ENCODE measurements around the gene OR2B3. TPM values are rescaled to one million over a fixed set of nuclear protein-coding genes. Genes with fewer than 3 reads are reported as not detected.
"Not testable (repeated sequence)": the region's sequence is repeated elsewhere in the genome, so short reads cannot be mapped to it uniquely, and the experiment has no call there.

OR2B3 gene, protein sequence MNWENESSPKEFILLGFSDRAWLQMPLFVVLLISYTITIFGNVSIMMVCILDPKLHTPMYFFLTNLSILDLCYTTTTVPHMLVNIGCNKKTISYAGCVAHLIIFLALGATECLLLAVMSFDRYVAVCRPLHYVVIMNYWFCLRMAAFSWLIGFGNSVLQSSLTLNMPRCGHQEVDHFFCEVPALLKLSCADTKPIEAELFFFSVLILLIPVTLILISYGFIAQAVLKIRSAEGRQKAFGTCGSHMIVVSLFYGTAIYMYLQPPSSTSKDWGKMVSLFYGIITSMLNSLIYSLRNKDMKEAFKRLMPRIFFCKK
- not detected for total RNA-seq

DNA sequence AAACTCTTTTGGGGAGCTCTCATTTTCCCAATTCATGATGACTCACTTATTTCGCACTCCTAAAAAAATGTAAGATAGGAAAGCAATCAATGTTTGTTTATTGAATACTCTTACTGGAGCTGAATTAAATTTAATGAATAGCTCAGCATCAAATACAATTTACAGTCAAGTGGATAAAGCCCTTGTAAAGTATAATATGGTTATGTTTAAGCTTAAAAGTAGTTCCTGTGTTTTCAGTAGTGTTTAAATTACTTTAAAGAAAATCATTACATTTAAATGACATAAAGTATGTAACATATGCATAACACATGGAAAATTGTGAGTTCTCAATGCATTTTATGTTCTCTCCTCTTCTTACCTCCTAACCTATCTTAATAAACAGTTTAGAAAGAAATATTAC, at the start of gene OR2B3:
TSS of gene OR2B3 (minus strand) at position 101 of the 400 bp plus-strand sequence. CDS start at position 36, 65 bp downstream.
- H3K27me3 Mint-ChIP-seq (ENCODE audit: low read depth) = peaks cover 17% of the 10 kb centered on the region
- POLR2A ChIA-PET = no interaction called here
- no peaks in the 10 kb centered on the region for H3K36me3 Mint-ChIP-seq (ENCODE audit: low read depth)
- no peaks in the 10 kb centered on the region for H3K4me1 Mint-ChIP-seq (ENCODE audit: low read depth)
- H3K4me3 Mint-ChIP-seq = no peak within 1 kb of the TSS
- no peak for DNase-seq
- no peak for ATAC-seq
- no peaks in the 10 kb centered on the region for H3K9me3 Mint-ChIP-seq (ENCODE audit: insufficient read depth)
- CTCF ChIA-PET = no interaction called here
- no peak within 1 kb of the TSS for H3K27ac Mint-ChIP-seq

DNA sequence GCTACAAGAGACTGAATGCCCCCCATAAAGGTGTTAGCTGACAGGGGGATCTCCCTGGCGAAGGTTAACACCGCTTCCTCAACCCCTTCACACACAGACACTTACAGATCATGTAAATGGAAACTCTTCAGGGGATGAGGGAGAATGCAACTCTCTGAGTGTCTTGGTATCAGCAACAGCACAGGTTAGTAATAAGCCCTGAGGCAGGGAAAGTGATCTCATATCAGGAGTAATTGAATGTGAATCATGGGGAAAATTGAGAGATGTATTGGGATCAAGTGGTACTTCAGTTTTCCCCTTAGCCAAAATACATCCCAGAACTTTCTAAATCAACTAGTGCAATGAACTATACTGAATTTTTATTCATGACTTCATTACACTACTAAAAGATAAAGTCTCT, 44.6 kb upstream of the OR2B3 start:
- no peaks in the 10 kb centered on the region for H3K36me3 Mint-ChIP-seq (ENCODE audit: low read depth)
- H3K27me3 Mint-ChIP-seq (ENCODE audit: low read depth) = peaks cover 16% of the 10 kb centered on the region
- H3K9me3 Mint-ChIP-seq (ENCODE audit: insufficient read depth) = no peaks in the 10 kb centered on the region
- no peak for ATAC-seq
- no peak for DNase-seq
- CTCF ChIA-PET = no interaction called here
- H3K4me3 Mint-ChIP-seq = no peak overlapping the region
- no peaks in the 10 kb centered on the region for H3K4me1 Mint-ChIP-seq (ENCODE audit: low read depth)
- POLR2A ChIA-PET = interaction anchor here (0.7 kb wide), 1 partner anchor 278 kb away, joined by 3 read pairs; no protein-coding TSS in a partner anchor
- no peak overlapping the region for H3K27ac Mint-ChIP-seq

- Mint-ChIP-seq H3K27ac (no peak overlapping the region), H3K9me3 (ENCODE audit: insufficient read depth) (no peaks in the 10 kb centered on the region), H3K4me3 (no peak overlapping the region), H3K36me3 (ENCODE audit: low read depth) (no peaks in the 10 kb centered on the region), H3K4me1 (ENCODE audit: low read depth) (no peaks in the 10 kb centered on the region), H3K27me3 (ENCODE audit: low read depth) (peaks cover 16% of the 10 kb centered on the region)
- ChIA-PET POLR2A (no interaction called here), CTCF (no interaction called here)
- no peak for DNase-seq
- ATAC-seq = no peak
These were observed 43.5 kb upstream of the OR2B3 start for GRCh38 chr6:29130644-29131043.

DNA sequence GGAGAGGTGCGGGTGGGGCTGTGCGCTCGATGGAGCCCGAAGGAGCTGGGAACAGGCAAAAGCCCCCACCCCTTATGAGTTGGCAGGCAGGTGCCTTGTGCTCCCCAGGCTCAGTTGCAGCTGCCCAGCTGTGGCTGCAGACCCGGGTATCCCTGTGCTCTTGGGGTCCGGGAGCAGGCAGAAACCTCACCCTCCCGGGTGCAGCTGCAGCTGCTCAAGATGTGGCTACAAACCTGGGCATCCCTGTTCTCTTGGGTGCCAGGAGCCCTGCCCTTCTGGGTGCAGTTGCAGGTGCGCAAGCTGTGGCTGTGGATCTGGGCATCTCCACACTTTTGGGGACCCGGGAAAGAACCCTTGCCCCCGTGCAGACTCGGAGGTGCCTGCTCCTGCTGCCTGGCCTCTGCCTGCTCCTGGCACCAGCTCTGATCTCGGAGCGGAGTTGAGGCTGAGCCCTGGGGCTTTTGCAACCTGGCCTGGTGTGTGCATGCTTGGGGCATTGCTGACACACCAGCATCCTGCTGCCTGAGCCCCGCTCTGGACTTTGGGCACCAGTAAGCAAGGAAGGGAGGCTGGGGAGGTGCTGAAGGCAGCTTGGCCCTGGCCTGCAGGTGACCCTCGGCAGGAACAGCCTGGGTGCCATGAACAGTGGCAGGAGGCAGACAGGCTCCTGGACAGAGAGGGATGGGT, 42.4 kb upstream of the OR2B3 start:
- peaks cover 13% of the 10 kb centered on the region for H3K27me3 Mint-ChIP-seq (ENCODE audit: low read depth)
- no peaks in the 10 kb centered on the region for H3K9me3 Mint-ChIP-seq (ENCODE audit: insufficient read depth)
- no peaks in the 10 kb centered on the region for H3K4me1 Mint-ChIP-seq (ENCODE audit: low read depth)
- no peak for DNase-seq
- no peak overlapping the region for H3K27ac Mint-ChIP-seq
- ChIA-PET POLR2A (no interaction called here), CTCF (no interaction called here)
- no peaks in the 10 kb centered on the region for H3K36me3 Mint-ChIP-seq (ENCODE audit: low read depth)
- H3K4me3 Mint-ChIP-seq = no peak overlapping the region
- ATAC-seq = no peak

DNA sequence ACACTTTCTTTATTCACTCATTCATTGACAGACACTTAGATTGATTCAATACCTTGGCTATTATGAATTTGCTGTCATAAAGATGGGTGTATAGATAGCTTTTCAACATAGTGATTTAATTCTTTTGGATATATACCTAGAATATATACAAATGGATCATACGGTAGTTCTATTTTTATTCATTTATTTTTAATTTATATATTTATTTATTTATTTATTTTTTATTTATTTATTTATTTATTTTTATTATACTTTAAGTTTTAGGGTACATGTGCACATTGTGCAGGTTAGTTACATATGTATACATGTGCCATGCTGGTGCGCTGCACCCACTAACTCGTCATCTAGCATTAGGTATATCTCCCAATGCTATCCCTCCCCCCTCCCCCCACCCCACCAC, 27.9 kb upstream of the OR2B3 start:
- H3K36me3 Mint-ChIP-seq (ENCODE audit: low read depth); ATAC-seq; H3K27ac Mint-ChIP-seq; H3K4me3 Mint-ChIP-seq; DNase-seq; H3K4me1 Mint-ChIP-seq (ENCODE audit: low read depth); POLR2A ChIA-PET; CTCF ChIA-PET; H3K9me3 Mint-ChIP-seq (ENCODE audit: insufficient read depth): not testable (repeated sequence)
- H3K27me3 Mint-ChIP-seq (ENCODE audit: low read depth) = peaks cover 24% of the 10 kb centered on the region

DNA sequence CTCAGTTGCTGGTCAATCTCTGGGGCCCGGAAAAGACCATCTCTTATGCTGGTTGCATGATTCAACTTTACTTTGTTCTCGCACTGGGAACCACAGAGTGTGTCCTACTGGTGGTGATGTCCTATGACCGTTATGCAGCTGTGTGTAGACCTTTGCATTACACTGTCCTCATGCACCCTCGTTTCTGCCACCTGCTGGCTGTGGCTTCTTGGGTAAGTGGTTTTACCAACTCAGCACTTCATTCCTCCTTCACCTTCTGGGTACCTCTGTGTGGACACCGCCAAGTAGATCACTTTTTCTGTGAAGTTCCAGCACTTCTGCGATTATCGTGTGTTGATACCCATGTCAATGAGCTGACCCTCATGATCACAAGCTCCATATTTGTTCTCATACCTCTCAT, 25.0 kb upstream of the OR2B3 start:
- ATAC-seq = no peak
- Mint-ChIP-seq H3K27ac (no peak overlapping the region), H3K27me3 (ENCODE audit: low read depth) (peaks cover 28% of the 10 kb centered on the region), H3K36me3 (ENCODE audit: low read depth) (no peaks in the 10 kb centered on the region), H3K9me3 (ENCODE audit: insufficient read depth) (no peaks in the 10 kb centered on the region), H3K4me3 (no peak overlapping the region), H3K4me1 (ENCODE audit: low read depth) (no peaks in the 10 kb centered on the region)
- ChIA-PET POLR2A (no interaction called here), CTCF (interaction anchor here (1.3 kb wide), 1 partner anchor 9 kb away, joined by 4 read pairs; no protein-coding TSS in a partner anchor)
- no peak for DNase-seq

DNA sequence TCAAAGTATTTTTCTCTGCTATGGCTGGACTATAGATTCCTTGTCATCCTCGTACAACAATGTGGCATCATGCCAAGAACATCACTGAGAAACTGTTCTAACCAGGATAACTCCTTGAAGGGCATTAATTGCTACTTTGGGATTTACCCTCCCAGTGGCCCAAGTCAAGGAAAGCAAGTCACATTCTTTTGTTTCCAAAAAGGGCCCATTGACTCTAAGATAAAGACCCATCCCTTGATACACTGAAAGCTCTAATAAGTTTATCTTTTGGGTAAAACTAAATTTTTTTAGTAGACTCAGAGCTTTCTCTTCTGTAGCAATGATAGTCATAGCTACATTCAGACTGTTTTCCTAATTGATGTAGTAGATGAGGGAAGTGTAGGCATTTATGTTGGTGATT, 20.6 kb upstream of the OR2B3 start, which contains the start of gene OR2J3:
TSS of gene OR2J3 (plus strand) at position 301 of the 400 bp plus-strand sequence. CDS start 3,833 bp downstream, outside the sequence.
- Mint-ChIP-seq H3K4me3 (no peak within 1 kb of the TSS), H3K4me1 (ENCODE audit: low read depth) (no peaks in the 10 kb centered on the region), H3K27me3 (ENCODE audit: low read depth) (peaks cover 38% of the 10 kb centered on the region), H3K9me3 (ENCODE audit: insufficient read depth) (no peaks in the 10 kb centered on the region), H3K27ac (no peak within 1 kb of the TSS), H3K36me3 (ENCODE audit: low read depth) (no peaks in the 10 kb centered on the region)
- CTCF ChIA-PET = no interaction called here
- POLR2A ChIA-PET = interaction anchor here (0.5 kb wide), 1 partner anchor 300 kb away, joined by 3 read pairs; no protein-coding TSS in a partner anchor
- ATAC-seq = no peak
- DNase-seq = no peak

- no peak within 1 kb of the TSS for H3K4me3 Mint-ChIP-seq
- DNase-seq (no peak), ATAC-seq (no peak)
- peaks cover 26% of the 10 kb centered on the region for H3K27me3 Mint-ChIP-seq (ENCODE audit: low read depth)
- no peak within 1 kb of the TSS for H3K27ac Mint-ChIP-seq
- H3K4me1 Mint-ChIP-seq (ENCODE audit: low read depth) = no peaks in the 10 kb centered on the region
- POLR2A ChIA-PET = no interaction called here
- no peaks in the 10 kb centered on the region for H3K9me3 Mint-ChIP-seq (ENCODE audit: insufficient read depth)
- H3K36me3 Mint-ChIP-seq (ENCODE audit: low read depth) = no peaks in the 10 kb centered on the region
- CTCF ChIA-PET = no interaction called here
These were observed 12.1 kb upstream of the OR2B3 start, which contains the start of gene OR2J1 for GRCh38 chr6:29099190-29099589. TSS of gene OR2J1 (plus strand) at chr6:29099490. CDS start at chr6:29100943, 1,453 bp downstream.

DNA sequence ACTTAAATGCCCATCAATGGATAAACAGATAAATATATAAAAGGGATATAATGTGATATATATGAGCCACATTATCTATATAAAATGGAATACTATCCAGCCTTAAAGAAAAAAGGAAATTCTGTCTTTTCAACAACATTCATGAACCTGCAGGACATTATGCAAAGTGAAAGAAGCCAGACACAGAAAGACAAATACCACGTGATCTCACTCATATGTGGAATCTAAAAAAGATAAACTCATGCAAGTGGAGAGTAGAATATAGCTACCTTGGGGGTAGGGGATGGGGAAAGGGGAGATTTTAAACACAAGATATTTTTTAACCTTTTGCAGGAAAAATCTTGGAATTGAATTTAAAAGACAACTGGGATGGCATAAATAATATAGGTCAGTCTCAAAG, 10.7 kb upstream of the OR2B3 start:
- H3K9me3 Mint-ChIP-seq (ENCODE audit: insufficient read depth) = no peaks in the 10 kb centered on the region
- ATAC-seq (no peak), DNase-seq (no peak)
- H3K36me3 Mint-ChIP-seq (ENCODE audit: low read depth) = no peaks in the 10 kb centered on the region
- H3K4me1 Mint-ChIP-seq (ENCODE audit: low read depth) = no peaks in the 10 kb centered on the region
- H3K4me3 Mint-ChIP-seq = no peak overlapping the region
- H3K27ac Mint-ChIP-seq = no peak overlapping the region
- peaks cover 20% of the 10 kb centered on the region for H3K27me3 Mint-ChIP-seq (ENCODE audit: low read depth)
- ChIA-PET POLR2A (no interaction called here), CTCF (no interaction called here)

DNA sequence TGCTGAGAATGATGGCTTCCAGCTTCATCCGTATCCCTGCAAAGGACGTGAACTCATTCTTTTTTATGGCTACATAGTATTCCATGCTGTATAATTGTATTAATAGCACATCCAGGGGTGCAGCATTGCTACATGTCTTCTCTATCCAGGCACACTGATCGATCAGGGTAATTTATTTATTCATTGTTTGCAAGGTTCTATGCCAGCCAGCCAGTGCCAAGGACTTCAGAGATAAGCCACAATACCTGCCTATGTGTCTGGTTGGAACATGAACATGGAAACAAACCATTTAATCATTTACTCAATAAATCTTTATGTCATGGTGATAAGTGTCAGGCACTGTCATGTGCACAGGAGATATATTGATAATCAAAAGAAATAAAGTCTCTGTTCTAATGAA, 5.8 kb upstream of the OR2B3 start:
- no peaks in the 10 kb centered on the region for H3K9me3 Mint-ChIP-seq (ENCODE audit: insufficient read depth)
- H3K4me1 Mint-ChIP-seq (ENCODE audit: low read depth) = no peaks in the 10 kb centered on the region
- CTCF ChIA-PET = no interaction called here
- POLR2A ChIA-PET = no interaction called here
- no peak overlapping the region for H3K27ac Mint-ChIP-seq
- H3K27me3 Mint-ChIP-seq (ENCODE audit: low read depth) = peaks cover 23% of the 10 kb centered on the region
- DNase-seq (no peak), ATAC-seq (no peak)
- no peaks in the 10 kb centered on the region for H3K36me3 Mint-ChIP-seq (ENCODE audit: low read depth)
- no peak overlapping the region for H3K4me3 Mint-ChIP-seq

- ChIA-PET CTCF (no interaction called here), POLR2A (no interaction called here)
- Mint-ChIP-seq H3K36me3 (ENCODE audit: low read depth) (no peaks in the 10 kb centered on the region), H3K9me3 (ENCODE audit: insufficient read depth) (no peaks in the 10 kb centered on the region), H3K27ac (no peak overlapping the region), H3K4me1 (ENCODE audit: low read depth) (no peaks in the 10 kb centered on the region), H3K4me3 (no peak overlapping the region), H3K27me3 (ENCODE audit: low read depth) (peaks cover 2% of the 10 kb centered on the region)
- ATAC-seq (no peak), DNase-seq (no peak)
These were observed 4.7 kb downstream of the OR2B3 start for GRCh38 chr6:29082457-29082856.

DNA sequence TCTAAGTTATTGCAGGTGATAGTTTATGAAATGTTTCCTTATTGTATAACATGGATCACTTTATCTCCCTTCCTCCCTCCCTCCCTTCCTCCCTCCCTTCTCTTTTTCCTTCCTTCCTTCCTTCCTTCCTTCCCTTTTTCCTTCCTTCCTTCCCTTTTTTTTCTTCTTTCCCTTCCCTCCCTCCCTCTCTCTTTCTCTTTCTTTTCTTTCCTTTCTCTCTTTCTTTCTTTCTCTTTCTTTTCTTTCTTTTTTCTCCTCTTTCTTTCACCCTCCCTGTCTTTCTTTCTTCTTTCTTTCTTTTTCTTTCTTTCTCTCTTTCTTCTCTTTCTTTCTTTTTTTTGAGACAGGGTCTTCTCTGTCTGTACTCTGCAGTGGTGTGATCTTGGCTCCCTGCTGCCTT, 5.8 kb downstream of the OR2B3 start:
- DNase-seq = no peak
- no peaks in the 10 kb centered on the region for H3K4me1 Mint-ChIP-seq (ENCODE audit: low read depth)
- no peaks in the 10 kb centered on the region for H3K36me3 Mint-ChIP-seq (ENCODE audit: low read depth)
- H3K27ac Mint-ChIP-seq = no peak overlapping the region
- no peak overlapping the region for H3K4me3 Mint-ChIP-seq
- no peak for ATAC-seq
- no peaks in the 10 kb centered on the region for H3K9me3 Mint-ChIP-seq (ENCODE audit: insufficient read depth)
- CTCF ChIA-PET = no interaction called here
- POLR2A ChIA-PET = no interaction called here
- peaks cover 5% of the 10 kb centered on the region for H3K27me3 Mint-ChIP-seq (ENCODE audit: low read depth)
